Ascending aorta (tissue), 2 donors: ENCODE data around the gene CNR1. TPM values are rescaled to one million over a fixed set of nuclear protein-coding genes. Genes with fewer than 3 reads are reported as not detected.

Experiments
- DNase-seq, 2 donors: peaks; one replicate each; pipeline ENCODE4 v3.0.0-alpha.2; 2019; ENCODE audit warnings: low spot score in 2 of 2
- H3K27ac ChIP-seq, 2 donors: fragments of 200-600 bp; sonication (generic); one replicate each; pipeline ENCODE4 v1.5.1; 2016 to 2017; ENCODE audit warnings: mild to moderate bottlenecking in 1 of 2
- H3K27me3 ChIP-seq: fragments of 200-600 bp; sonication (generic); one replicate; pipeline ENCODE4 v1.5.1; 2017
- H3K36me3 ChIP-seq, 2 donors: fragments of 200-600 bp; sonication (generic); one replicate each; pipeline ENCODE4 v1.5.1; 2016
- H3K4me1 ChIP-seq, 2 donors: fragments of 200-600 bp; sonication (generic); one replicate each; pipeline ENCODE4 v1.5.1; 2016 to 2017; ENCODE audit warnings: mild to moderate bottlenecking in 1 of 2
- H3K4me3 ChIP-seq, 2 donors: fragments of 200-600 bp; sonication (generic); one replicate each; pipeline ENCODE4 v1.5.1; 2016 to 2017; ENCODE audit warnings: mild to moderate bottlenecking in 1 of 2
- H3K9me3 ChIP-seq, 2 donors: fragments of 200-600 bp; sonication (generic); one replicate each; pipeline ENCODE4 v1.5.1; 2016
- CTCF ChIP-seq, 3 experiments: fragments of 200-600 bp in 2 of 3; fragments of 450-650 bp in 1 of 3; sonication (generic) in 2 of 3; IDR thresholded peaks; one replicate each; pipeline ENCODE4 v1.5.1; 2016 to 2019; ENCODE audit warnings: antibody characterized with exemption in 3 of 3, mild to moderate bottlenecking in 1 of 3, moderate library complexity in 1 of 3
- intact Hi-C: fragments of 100-400 bp; cut with DNase I; formaldehyde crosslinking; loops from one replicate; pipeline ENCODE4 v1.15.1; 2023
- total RNA-seq: library from RNA; depleted of rRNA; stranded (reverse); fragments of >200 nt; gene quantifications from one replicate; pipeline ENCODE4 v1.1.0, GENCODE V29; 2016

The CNR1 gene
- total RNA-seq, 1 donor from 2014 or later = 35.0 TPM

GRCh38 chr6:88161940-88162339 is 4.2 kb downstream of the CNR1 start:
- no peak for DNase-seq
- H3K27ac ChIP-seq = no peak overlapping the region
- intact Hi-C loops = loop anchor here (10.0 kb wide), 2 partner anchors 203 to 703 kb away; no protein-coding TSS in a partner anchor
- TF ChIP-seq CTCF (IDR thresholded peaks at IDR 0.05) = no peak
- no peak overlapping the region for H3K4me3 ChIP-seq
- no peaks in the 10 kb centered on the region for H3K36me3 ChIP-seq
- peaks cover 14% of the 10 kb centered on the region for H3K27me3 ChIP-seq
- peaks cover 0 to 3% of the 10 kb centered on the region in 2 donors for H3K4me1 ChIP-seq
- no peaks in the 10 kb centered on the region for H3K9me3 ChIP-seq

- no peak overlapping the region for H3K4me3 ChIP-seq
- intact Hi-C loops = no loop called here
- H3K4me1 ChIP-seq = no peaks in the 10 kb centered on the region
- no peaks in the 10 kb centered on the region for H3K9me3 ChIP-seq
- no peaks in the 10 kb centered on the region for H3K36me3 ChIP-seq
- H3K27ac ChIP-seq = no peak overlapping the region
- H3K27me3 ChIP-seq = no peaks in the 10 kb centered on the region
- no peak for TF ChIP-seq CTCF (IDR thresholded peaks at IDR 0.05)
- DNase-seq = no peak
These were observed 9.0 kb downstream of the CNR1 start for GRCh38 chr6:88157106-88157505.

GRCh38 chr6:88145298-88145963 is 20.7 kb downstream of the CNR1 start:
- H3K27me3 ChIP-seq = no peaks in the 10 kb centered on the region
- H3K4me1 ChIP-seq = no peaks in the 10 kb centered on the region
- H3K9me3 ChIP-seq = no peaks in the 10 kb centered on the region
- DNase-seq = no peak
- intact Hi-C loops = no loop called here
- no peak for TF ChIP-seq CTCF (IDR thresholded peaks at IDR 0.05)
- H3K4me3 ChIP-seq = no peak overlapping the region
- H3K36me3 ChIP-seq = no peaks in the 10 kb centered on the region
- no peak overlapping the region for H3K27ac ChIP-seq

GRCh38 chr6:88144637-88145297 is 21.4 kb downstream of the CNR1 start:
- Histone ChIP-seq H3K27me3 (no peaks in the 10 kb centered on the region), H3K4me3 (no peak overlapping the region), H3K9me3 (no peaks in the 10 kb centered on the region), H3K4me1 (no peaks in the 10 kb centered on the region), H3K27ac (no peak overlapping the region), H3K36me3 (no peaks in the 10 kb centered on the region)
- TF ChIP-seq CTCF (IDR thresholded peaks at IDR 0.05) = no peak
- no peak for DNase-seq
- intact Hi-C loops = no loop called here

GRCh38 chr6:88143421-88144157 is 22.6 kb downstream of the CNR1 start:
- no peaks in the 10 kb centered on the region for H3K4me1 ChIP-seq
- H3K4me3 ChIP-seq = no peak overlapping the region
- DNase-seq = no peak
- TF ChIP-seq CTCF (IDR thresholded peaks at IDR 0.05) = no peak
- no peaks in the 10 kb centered on the region for H3K9me3 ChIP-seq
- intact Hi-C loops = no loop called here
- H3K36me3 ChIP-seq = no peaks in the 10 kb centered on the region
- no peak overlapping the region for H3K27ac ChIP-seq
- no peaks in the 10 kb centered on the region for H3K27me3 ChIP-seq
